SU-DHL-6 (cell line): ENCODE data around the gene MESP2.

ENCODE experiments used
- CTCF ChIP-seq: fragments of 200-600 bp; sonication (generic); IDR thresholded peaks from one replicate; pipeline ENCODE4 v1.5.1; 2017; ENCODE audit warnings: antibody characterized with exemption, mild to moderate bottlenecking, low read length, moderate library complexity; ENCODE audit not compliant: insufficient read depth, poor library complexity, severe bottlenecking
- EZH2phosphoT487 ChIP-seq: fragments of 200-600 bp; sonication (generic), shearing (Covaris generic); conservative IDR thresholded peaks from 2 replicates; pipeline ENCODE4 v1.6.1; 2018; ENCODE audit warnings: mild to moderate bottlenecking, antibody characterized with exemption, low read length, moderate library complexity, mixed read lengths

- TF ChIP-seq CTCF (no peak), EZH2phosphoT487 (no peak)
Observed at GRCh38 chr15:89756897-89757296, 19.2 kb upstream of the MESP2 start.
